Kidney glomerular epithelial cell (primary cell): ENCODE results near the gene FAM117A.
"Not testable (repeated sequence)": the region's sequence is repeated elsewhere in the genome, so short reads cannot be mapped to it uniquely, and the experiment has no call there.

Experiments
- DNase-seq: peaks from one replicate; lab custom pipeline; 2025; lab: John Stamatoyannopoulos, UW

The FAM117A gene

DNA sequence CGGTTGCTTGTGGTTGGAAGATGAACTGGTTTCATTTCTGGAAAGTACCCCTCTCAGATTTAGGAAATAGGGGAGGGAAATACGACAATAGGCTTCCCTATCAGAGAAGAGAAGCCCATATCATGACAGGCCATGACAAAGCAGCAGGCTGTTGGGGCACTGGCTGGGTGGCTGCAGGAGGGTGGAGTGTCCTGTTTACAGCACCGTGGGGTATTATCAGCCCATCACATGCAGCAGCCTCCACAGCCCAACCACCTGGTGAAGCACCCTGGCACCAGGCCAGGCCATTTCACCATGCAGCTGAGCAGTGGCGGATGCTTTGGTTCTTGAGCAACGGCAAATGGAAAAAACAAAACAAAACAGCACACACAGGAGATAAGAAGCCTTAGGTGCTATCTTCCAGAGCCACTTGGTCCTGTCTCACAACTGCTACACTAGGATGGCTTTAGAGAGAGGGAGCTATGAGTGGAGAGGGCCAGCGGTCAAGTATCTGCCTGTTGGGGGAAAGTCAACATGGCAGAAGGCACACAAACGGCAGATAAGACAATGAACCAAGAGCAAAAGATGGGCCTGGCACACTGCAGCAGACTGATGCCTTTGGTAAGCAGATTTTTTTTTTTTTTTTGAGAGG, 24.2 kb downstream of the FAM117A start:
- no peak for DNase-seq

DNA sequence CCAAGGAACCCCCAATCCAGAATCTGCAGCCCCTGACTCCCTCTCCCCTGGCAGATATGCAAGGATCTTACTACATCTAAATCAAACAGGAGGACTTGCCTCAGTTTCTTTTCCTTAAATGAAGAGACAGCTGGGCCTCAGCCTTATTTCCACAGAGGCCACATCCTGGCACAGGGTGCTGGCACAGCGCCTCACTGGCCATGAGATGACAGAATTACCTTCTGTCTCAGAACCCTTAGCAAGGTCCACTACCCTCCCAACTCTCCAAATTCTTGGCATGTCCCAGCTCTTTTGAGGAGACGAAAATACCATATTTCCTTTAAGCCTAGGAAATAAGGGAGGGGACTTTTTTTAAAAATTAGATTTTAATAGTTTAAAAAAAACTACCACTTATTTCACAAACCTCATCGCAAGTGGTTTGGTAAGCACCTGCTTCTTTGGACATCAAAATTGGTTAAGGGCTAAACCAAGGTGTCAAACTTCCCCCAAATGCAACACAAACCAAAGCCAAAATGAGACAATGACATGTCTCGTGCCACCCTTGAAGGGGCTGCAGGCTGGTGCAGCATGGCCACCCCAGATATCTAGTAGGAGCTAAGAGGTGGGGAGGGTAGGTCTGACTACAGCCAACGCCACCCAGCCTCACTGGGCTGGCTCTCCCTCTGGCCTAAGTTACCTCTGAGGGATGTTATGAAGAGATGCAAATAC, 25.3 kb downstream of the FAM117A start:
- no peak for DNase-seq

DNA sequence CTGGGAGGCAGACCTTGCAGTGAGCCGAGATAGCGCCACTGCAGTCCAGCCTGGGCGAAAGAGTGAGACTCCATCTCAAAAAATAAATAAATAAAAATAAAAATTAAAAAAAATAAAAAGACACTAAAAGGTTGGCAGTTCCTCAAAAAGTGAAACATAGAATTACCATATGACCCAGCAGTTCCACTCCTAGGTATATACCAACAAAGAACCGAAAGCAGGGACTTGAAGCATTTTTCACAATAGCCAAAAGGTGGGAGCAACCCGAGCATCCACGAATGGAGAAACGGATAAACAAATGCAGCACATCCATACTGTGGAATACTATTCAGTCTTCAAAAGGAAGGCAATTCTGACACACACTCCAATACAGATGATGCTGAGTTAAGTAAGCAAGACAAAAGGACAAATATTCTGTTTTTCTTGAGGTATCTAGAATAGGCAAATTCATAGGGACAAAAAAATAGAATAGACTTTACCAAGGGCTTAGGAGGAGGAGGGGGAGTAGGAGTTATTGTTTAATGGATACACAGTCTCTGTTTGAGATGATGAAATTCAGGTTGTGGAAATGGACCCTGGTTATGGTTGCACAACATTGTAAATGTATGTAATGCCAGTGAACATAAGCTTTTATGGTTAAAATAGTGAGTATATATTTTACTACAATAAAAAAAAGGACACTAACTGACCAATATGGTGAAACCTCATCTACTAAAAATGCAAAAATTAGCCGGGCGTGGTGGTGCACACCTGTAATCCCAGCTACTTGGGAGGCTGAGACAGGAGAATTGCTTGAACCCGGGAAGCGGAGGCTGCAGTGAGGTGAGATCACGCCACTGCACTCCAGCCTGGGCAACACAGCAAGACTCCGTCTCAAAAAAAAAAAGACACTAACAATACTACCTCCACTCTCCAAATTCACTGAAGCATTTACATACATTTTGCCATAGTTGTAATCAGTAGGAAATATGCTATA, 29.1 kb downstream of the FAM117A start:
- DNase-seq, result no peak

DNA sequence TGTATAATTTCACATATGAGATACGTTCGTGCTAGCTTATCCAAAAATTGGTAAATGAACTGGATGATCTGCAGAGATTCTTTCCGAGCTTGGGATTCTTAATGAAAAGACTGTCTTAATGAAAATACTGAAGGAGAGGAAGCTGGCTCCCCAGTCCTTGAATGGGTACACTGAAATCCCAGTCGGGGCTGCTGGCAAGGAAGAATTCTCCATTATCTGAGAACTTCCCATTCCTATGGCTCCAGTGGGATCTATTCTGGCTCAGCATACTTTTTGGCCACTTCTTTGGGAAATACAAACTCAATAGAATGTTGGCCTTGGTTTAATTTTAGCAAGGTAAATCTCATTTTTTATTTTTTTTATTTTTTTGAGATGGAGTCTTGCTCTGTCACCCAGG, 32.5 kb downstream of the FAM117A start:
- DNase-seq, result no peak

DNA sequence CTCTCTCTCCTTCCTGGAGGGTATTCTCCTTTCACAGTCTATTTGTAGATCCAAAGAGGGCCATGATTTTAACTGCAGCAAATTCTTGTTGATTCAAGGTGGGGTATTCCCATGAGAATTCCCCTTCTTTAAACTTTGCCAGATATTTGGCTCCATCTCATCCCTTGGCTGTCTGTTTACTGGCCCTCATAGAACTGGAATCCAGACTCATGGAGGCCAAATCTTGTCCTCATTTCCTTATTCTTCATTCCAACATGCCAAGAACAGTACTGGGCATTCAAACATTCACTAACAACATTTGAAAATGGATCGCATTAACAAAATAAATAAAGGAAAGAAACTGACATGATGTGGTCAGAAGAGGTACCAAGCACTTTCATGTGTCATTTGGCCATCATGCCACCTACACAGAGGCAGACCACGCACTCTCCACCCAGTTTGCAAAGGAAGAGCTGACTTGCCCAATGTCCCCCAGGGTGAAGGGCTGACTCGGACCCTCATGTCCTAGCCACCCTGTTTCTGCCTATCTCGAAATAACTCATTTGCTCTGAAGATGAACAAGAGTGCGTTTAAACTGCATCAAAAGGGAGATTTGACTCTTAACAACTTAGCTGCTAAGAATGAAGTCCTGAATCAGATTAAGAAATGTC, 33.0 kb downstream of the FAM117A start:
- no peak for DNase-seq

DNA sequence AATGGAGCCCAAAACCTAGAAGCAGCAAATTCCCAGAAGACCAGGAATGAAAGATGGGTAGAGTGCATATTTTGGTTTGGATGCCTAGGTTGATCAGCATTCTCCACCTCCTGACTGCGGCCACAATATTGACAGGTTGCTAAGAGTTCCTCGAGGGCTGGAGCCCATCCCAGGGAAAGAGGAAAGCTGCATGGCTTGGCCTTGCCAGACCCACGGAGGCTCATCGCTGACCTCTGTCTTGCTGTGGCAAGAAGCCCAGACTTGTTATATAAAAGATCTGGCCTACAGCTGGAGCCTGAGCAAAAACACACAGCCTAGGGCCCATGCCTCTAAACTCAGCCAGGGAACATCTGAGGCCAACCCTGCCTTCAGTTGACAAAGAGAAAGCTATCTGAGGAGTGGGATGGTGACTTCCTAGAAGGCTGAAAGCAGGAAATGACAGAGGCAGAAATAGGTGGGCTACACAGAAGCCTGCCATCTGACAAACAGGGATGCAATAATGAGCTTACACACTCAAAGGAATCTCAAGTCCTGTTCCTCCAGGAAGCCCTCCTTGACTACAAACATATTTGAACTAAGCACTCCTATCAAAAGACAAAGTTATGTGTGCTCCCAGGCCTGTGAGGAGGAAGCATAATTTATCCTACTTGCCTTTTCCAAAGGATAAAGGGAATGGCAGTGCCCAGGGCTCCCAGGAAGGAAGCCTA, 33.7 kb downstream of the FAM117A start:
- DNase-seq, result no peak

DNA sequence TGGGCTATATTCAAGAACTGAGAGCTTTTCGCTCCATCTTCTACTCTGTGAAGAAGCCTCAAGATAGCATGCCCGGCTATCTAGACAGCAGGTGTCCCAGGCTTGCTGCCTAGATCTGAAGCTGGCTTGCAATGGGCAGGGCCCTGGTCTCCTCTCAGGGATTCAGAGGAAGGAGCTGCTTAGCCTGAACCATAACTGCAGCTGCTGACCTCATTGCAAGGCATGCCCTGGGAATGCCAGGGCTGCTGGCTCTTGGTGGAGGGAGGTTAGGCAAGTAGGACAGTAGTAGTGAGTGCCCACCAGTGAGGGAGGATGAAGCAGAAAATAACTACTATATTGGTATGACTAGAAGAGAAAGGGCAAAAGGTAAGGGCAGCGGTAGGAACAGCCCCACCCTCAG, 34.9 kb downstream of the FAM117A start:
- DNase-seq, result no peak

DNA sequence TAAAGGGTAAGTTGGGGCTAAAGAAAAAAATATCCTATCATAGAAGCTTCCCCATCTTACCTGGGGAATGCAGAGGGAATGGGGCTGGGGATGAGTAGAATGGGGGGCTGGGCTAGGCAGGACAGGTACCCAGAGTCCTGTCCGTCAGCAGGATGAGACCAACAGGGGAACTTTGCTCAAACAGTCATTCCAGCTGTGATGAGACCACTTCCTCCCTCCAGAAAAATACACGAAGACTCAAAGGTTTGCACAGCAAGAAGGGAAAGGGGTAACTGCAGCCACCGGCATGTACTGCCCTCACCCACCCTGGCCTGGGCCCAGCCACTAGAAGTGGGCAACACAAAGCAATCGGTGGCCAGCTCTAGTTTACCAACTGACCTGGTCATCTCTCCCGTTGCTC, 35.5 kb downstream of the FAM117A start:
- DNase-seq, result no peak

DNA sequence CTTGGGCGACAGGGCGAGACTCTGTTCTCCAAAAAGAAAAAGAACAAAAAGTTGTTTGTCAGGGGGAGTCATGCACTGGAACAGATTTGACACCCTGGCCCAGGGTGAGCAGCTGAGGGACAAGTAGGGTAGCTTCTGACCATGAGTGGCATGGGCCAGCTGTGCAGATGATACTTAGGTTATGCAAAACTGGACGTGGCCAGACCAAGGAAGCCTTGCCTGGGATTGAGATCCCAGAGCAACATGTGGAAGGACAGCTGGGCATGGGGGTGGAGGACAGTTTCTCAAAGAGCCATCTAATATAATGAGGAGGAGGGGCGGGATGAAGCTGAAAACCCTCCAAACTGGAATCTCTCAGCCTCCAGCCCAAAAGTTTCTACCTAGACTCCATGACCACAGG, 36.6 kb downstream of the FAM117A start:
- DNase-seq, result no peak

DNA sequence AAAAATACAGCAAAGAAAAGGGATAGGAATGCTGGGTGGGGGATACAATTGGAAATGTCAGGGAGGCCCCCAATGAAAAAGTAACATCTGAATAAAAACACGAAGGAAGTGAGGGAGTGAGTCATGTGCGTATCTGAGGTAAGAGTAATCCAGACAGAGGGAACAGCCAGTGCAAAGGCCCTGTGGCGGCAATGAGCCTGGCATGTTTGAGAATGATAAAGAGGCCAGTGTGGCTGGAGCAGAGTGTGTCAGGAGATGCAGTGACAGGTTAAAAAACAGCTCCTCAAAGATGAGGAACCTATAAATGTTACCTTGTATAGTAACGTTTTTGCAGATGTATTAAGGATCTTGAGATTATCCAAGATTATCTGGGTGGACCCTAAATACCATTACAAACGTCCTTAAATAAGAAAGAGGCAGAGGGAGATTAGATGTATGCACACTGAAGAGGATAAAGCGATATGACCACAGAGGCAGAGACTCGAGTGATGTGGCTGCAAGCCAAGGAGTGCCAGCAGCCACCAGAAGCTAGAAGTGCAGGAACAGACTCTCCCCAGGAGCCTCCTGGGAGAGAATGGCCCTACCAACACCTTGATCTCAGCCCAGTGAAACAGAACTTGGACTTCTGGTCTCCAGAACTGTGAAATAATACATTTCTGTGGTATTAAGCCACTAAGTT, 38.3 kb downstream of the FAM117A start:
- no peak for DNase-seq

DNA sequence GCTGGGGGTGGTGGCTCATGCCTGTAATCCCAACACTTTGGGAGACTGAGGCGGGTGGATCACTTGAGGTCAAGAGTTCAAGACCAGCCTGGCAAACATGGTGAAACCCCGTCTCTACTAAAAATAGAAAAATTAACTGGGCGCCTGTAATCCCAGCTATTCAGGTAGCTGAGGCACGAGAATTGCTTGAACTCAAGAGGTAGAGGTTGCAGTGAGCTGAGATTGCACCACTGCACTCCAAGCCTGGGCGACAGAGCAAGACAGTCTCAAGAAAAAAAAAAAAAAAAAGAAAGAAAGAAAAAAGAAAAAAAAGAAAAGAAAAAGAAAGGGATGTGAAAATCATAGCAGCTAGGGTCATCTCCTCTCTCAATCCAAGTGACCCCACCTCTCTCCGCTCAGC, 39.4 kb downstream of the FAM117A start:
- not testable (repeated sequence) for DNase-seq

DNA sequence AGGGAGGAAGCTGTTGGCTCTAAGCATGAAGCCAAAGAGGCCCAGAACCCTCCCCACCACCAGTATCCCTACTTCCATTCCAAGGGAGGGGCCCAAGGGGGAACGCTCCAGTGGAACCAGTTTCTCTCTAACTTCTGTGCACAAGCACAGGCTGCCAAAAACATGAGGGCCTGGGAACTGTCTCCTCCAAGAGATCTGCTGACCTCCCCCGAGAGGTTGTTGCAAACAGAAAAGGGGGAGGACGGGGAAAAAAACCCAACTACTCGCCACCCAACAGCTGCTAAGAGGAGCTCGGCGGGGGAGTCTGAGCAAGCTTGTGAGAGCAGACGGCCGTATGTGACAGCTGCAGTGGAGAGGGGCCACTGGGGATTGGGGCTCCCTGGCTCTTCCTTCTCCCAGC, 40.5 kb downstream of the FAM117A start:
- no peak for DNase-seq

DNA sequence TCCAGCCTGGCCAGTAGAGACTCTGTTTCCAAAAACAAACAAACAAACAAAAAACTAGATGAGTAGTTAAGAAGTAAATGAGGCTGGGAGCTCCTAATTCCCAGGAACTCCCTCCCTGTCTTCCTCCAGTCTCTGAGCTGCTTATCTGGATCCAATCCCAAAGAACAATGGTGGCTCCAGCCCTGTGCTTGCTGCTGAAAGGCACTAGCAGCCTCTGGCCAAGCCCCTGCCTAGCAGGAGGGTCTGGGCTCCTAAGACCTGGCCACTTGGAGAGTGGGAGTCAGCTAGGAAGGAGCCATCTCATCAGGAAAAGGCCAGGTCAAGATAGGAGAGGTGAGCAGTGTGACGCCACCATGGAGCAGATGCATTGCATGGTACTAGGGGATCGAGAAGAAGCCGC, 41.9 kb downstream of the FAM117A start:
- no peak for DNase-seq

DNA sequence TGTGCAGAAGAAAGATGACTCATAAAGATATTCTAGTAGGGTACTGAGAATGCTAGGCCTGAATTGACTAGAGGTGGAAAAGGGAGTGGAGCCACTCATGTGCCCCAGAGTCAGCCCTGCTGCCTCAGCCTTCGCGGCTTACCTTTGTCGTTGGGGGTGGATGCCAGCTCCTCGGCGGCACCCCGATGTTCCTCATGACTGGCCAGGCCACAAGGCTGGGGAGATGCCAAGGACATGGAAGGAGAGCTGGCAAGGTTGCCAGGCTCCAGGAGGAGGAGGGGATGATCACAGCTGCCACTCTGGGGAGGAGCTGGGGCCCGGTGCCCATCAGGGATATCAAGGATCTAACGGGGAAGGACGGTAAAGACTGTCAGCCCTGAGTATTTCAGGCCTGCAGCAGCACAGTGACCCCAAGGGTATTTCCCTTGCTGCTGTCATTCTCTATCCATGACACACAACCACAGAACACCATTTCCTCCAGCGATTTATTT, 46.5 kb downstream of the FAM117A start:
- DNase-seq, result no peak

DNA sequence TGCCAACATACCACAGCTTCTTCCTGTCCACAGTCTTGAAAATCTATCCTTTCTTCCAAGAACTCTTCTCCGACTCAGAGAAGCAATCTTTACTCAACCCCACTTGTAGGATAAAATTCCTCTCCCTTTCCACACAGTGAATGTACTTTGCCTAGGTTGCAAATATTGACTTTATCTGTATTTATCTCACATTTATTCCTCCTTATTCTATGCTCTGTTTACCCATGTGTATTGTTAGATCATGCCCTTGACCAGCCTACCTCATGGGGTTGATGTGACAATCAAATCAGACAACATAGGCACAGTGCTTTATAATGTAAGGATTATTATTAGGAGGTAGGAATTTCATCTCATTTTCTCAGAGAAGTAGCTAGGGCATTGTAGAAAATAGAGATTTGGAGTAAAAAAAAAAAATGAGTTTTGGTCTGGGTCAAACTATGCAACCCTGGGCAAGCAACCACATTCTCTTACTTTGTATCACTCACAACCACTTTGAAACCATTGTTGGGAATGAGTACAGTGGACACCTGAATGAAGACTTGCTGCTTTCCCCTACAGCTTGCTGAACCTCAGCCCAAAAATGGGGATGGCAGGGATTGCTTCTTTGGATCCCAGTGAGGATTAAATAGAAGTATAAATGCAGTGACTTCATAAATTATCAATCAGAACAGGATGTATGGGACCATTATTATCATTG, 47.1 kb downstream of the FAM117A start:
- no peak for DNase-seq

DNA sequence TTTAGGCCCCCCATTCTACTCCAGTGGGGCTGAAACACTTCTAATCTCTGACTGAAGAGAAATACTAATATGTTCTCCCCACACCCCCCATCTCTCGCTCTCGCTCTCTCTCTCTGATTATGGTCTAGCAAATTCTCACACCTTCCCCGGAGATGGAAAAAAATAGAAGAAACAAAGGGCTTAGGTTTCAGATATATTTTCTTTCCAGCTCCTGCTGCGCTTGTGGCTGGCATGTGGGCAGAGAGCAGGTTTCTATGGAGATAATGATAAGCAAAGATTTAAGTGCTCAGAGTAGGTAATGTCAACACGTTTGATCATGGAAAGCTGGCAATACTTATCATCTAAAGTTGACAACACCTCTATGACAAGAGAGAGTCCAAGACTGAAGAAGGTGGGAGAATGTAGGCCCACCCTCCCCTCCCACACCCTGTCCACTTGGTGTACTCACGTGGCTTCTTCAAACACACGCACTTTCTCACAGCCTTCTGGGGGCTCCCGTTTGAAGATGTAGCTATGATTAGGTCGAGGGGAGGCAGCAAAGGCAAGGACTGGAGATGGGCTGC, 48.1 kb downstream of the FAM117A start:
- DNase-seq, result no peak

DNA sequence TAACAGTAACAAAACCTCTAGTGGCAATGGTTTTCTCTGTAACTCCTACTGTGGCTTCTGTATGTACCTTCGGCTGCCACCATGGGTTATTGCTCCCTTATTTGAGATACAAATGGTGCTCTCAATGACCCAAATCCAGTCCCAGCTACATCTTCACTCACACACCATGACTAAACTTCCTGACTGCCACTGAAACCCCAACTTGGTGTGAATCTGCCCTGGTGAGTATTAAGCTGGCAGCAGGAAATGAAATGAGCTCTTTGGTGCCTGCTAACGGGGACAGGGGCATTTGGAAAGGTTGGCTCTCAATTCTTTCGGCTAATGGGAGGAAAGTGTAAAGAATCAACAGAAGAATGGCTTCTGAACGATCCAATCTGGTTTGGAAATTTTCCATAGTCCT, 48.7 kb downstream of the FAM117A start:
- no peak for DNase-seq

DNA sequence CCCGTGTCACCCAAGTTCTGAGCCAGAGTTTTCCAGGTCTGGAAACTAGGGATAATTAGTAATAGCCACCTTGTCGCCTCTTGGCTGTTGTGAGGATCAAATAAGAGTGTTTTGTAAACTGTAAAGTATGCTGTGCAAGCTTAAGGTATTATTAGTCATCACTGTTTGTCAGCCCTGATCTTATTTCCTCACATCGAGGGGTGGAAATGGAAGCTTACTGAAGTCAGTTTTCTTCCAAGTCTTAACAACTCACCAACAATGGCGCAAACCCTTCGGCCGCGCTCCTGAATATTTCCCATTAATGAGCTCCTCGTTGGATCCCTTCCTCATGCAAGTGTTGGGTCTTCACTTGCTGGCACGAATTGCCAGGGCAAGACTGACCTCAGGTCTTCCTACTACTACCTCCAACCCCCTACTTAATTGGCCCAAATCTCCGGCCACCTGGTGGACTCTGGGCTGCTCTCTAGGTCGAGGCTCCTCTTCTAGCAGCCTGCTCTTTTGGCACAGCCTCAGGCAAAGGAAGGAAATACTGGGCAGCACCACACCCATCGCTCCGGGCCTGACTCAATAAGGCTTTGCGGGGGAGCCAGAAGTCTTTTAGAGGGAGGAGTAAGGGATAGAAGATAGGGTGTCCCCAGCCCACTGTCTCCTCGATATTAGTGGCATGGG, 55.3 kb downstream of the FAM117A start:
- no peak for DNase-seq
